Ramos (cell line): Measurements from ENCODE around the gene TLR8.

ENCODE experiments used
- in situ Hi-C: fragments of 300-500 bp; cut with MboI; formaldehyde crosslinking; loops from one replicate; pipeline ENCODE4 v1.14.3; 2022; ENCODE audit warnings: low sequenced_read_pairs; ENCODE audit not compliant: unreplicated experiment

The TLR8 gene

DNA sequence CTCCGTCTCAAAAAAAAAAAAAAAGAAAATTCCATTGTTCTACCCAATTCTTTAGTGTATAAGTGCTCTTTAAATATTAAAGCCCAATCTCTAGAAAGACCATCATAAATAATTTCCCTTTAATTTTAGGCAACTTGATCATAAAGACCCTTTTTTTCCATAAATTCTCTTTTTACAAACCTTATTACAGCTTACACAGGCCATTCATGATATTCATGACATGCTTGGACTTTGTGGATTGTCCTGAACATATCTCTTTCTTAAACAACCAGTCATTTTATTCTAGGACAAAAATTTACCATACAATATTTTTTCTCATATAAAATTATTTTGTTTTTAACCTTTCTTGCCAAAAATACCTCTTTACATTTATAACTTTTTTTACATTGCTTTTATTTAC lies 30.5 kb downstream of the TLR8 start:
- in situ Hi-C loops: loop anchor here (25.0 kb wide), 1 partner anchor 400 kb away; no protein-coding TSS in a partner anchor

- in situ Hi-C loops: loop anchor here (25.0 kb wide), 1 partner anchor 397 kb away; no protein-coding TSS in a partner anchor
Observed at GRCh38 chrX:12940471-12940870, 34.1 kb downstream of the TLR8 start.

GRCh38 chrX:12943592-12943991 lies 37.2 kb downstream of the TLR8 start:
- in situ Hi-C loops: loop anchor here (25.0 kb wide), 1 partner anchor 394 kb away; no protein-coding TSS in a partner anchor

DNA sequence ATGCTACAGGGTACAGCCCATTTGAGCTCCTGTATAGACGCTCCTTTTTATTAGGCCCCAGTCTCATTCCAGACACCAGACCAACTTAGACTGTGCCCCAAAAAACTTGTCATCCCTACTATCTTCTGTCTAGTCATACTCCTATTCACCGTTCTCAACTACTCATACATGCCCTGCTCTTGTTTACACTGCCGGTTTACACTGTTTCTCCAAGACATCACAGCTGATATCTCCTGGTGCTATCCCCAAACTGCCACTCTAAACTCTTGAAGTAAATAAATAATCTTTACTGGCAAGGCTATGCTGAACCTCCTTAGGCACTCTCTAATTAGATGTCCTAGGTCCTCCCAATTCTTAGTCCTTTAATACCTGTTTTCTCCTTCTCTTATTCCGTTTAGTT lies 38.0 kb downstream of the TLR8 start:
- in situ Hi-C loops: loop anchor here (25.0 kb wide), 1 partner anchor 393 kb away; no protein-coding TSS in a partner anchor

- in situ Hi-C loops: loop anchor here (5.0 to 25.0 kb wide), 2 partner anchors 392 to 542 kb away; no protein-coding TSS in a partner anchor
Observed at GRCh38 chrX:12945494-12945893, 39.1 kb downstream of the TLR8 start.

GRCh38 chrX:12946406-12946805 lies 40.0 kb downstream of the TLR8 start:
- in situ Hi-C loops: loop anchor here (5.0 to 25.0 kb wide), 2 partner anchors 391 to 541 kb away; no protein-coding TSS in a partner anchor

GRCh38 chrX:12946838-12947544 lies 40.6 kb downstream of the TLR8 start:
- in situ Hi-C loops: loop anchor here (5.0 to 25.0 kb wide), 2 partner anchors 390 to 540 kb away; no protein-coding TSS in a partner anchor

GRCh38 chrX:12947545-12948235 lies 41.3 kb downstream of the TLR8 start:
- in situ Hi-C loops: loop anchor here (5.0 to 25.0 kb wide), 2 partner anchors 390 to 540 kb away; no protein-coding TSS in a partner anchor

GRCh38 chrX:12948495-12948894 lies 42.1 kb downstream of the TLR8 start:
- in situ Hi-C loops: loop anchor here (5.0 to 25.0 kb wide), 2 partner anchors 389 to 539 kb away; no protein-coding TSS in a partner anchor

- in situ Hi-C loops: loop anchor here (5.0 to 25.0 kb wide), 2 partner anchors 388 to 538 kb away; no protein-coding TSS in a partner anchor
Observed at GRCh38 chrX:12949205-12949926, 42.9 kb downstream of the TLR8 start.

GRCh38 chrX:12949927-12950656 lies 43.7 kb downstream of the TLR8 start:
- in situ Hi-C loops: loop anchor here (5.0 to 25.0 kb wide), 5 partner anchors 135 to 1087 kb away; partner anchors contain the start of genes GEMIN8, OFD1 and TRAPPC2

- in situ Hi-C loops: loop anchor here (10.0 to 25.0 kb wide), 3 partner anchors 134 to 1086 kb away; partner anchors contain the start of genes GEMIN8, OFD1 and TRAPPC2
Observed at GRCh38 chrX:12950851-12951594, 44.6 kb downstream of the TLR8 start.

DNA sequence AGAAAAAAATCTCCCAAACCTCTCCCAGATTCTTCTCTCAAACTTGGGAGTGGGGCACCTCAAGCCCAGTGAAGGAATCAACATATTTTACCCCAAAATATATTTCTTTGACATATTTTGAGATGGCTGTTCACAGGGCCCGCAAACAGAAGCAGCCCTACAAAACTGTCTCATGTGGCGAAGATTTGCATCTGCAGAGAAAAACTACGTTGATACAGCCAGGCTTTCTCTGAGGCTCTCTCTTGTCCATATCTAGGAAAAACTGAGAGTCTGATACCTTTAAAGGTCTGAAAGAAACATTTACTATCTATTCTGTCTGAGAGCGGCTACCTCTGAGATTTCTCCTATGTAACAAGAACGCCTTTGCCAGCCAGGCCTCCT lies 45.2 kb downstream of the TLR8 start:
- in situ Hi-C loops: loop anchor here (10.0 to 25.0 kb wide), 3 partner anchors 133 to 1086 kb away; partner anchors contain the start of genes GEMIN8, OFD1 and TRAPPC2

- in situ Hi-C loops: loop anchor here (10.0 to 25.0 kb wide), 3 partner anchors 131 to 1084 kb away; partner anchors contain the start of genes GEMIN8, OFD1 and TRAPPC2
Observed at GRCh38 chrX:12953420-12953819, 47.0 kb downstream of the TLR8 start.

DNA sequence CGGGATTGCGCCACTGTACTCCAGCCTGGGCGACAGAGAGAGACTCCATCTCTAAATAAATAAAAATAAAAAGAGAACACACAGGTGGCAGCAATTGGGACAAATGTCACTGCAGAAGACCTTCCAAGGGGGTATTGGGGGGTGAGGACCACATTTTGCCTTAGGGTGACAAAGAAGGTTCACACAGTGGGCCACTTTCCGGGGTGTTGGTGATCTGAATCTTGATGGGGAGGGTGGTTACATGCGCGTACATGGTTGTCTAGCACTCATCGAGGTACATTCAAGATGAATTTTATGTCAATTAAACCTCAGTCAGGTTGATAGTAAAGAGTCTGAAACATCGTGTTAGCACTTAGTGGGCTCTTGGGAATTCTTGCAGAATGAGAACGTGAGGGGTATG lies 48.0 kb downstream of the TLR8 start:
- in situ Hi-C loops: loop anchor here (10.0 to 25.0 kb wide), 3 partner anchors 130 to 1083 kb away; partner anchors contain the start of genes GEMIN8, OFD1 and TRAPPC2

DNA sequence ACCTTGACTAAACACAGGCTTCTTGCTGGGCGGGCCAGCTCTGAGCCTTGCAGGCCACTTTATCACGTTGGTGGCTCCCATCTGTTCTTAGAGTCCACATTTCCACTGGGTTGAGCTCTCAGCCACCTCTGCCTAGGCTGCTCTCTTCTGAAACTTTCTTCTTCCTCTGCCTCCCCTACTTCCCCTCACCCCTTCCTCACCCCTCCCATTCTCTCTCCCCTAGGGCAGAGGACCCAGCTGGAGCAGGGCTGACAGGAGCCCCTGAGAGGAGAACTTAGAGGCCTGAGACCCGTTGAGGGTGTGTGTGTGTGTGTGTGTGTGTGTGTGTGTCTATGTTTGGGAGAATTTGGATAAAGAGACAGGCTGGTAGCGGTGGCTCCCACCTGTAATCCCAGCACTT lies 48.6 kb downstream of the TLR8 start:
- in situ Hi-C loops: loop anchor here (10.0 to 25.0 kb wide), 3 partner anchors 130 to 1082 kb away; partner anchors contain the start of genes GEMIN8, OFD1 and TRAPPC2

DNA sequence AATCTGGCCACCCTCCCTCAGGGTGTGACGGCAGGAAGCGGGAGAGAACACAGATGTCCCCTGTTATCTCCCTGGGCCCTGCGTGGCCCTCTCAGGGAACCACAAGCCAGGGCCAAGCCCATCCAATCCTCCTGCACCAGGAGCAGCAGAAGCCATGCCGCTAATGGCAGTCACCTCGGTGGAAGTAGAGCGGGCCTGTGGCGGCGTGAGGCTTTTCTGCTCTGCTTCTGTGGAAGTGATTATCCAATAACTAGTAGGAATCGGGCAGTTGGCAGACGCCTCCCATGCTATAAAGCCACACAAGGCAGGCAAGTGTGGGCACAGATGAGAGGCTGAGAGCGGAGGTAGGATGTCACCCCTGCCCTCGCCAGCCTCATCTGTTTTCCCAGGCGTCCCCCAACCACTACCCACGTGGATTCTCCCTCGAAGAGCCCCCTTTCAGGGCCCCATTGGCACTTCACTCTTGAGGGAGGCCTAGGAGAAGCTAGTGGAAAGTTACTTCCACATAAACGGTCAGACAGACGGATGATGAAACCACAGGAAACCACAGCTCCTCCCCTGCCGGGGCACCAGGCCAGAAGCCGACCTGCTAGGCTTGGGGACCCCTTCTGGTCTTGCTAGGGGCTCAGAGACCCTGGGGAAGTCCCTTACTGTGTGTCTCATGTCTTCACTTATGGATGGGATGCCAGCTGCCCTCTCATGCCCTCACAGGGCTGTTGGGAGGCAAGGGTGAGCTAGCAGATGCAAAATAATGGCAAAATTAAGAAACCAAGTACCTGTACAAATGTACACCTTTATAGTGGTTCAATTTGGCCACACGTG lies 49.7 kb downstream of the TLR8 start:
- in situ Hi-C loops: loop anchor here (10.0 to 25.0 kb wide), 3 partner anchors 129 to 1081 kb away; partner anchors contain the start of genes GEMIN8, OFD1 and TRAPPC2
